GM21423 (cell line): ENCODE measurements around the gene APOBEC2.

Experiments
- ATAC-seq: cut with Tn5 transposase; IDR thresholded peaks from one replicate; pipeline ENCODE4 v1.9.1; 2021; ENCODE audit warnings: mild to moderate bottlenecking, moderate library complexity; ENCODE audit not compliant: unreplicated experiment

APOBEC2 gene

DNA sequence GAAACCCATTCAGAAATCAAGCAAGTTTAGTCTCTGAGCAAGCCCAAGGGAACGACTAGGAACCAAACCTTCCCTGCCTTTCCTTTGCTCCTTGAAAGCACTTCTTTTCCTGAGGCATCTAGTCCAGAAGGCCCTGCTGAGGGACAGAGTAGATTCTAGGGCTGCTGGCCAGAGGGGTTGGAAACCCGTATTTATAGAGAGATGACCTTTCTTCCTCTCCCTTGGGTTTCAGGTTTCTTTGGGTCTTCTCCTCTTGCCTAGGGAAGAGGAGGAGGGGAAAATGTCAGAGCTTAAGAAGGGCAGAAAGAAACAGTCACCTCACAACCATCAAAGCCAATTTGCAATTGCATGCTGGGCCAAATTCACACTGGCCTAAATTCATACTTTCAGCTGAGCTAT lies 5.8 kb downstream of the APOBEC2 start:
- no peak for ATAC-seq

DNA sequence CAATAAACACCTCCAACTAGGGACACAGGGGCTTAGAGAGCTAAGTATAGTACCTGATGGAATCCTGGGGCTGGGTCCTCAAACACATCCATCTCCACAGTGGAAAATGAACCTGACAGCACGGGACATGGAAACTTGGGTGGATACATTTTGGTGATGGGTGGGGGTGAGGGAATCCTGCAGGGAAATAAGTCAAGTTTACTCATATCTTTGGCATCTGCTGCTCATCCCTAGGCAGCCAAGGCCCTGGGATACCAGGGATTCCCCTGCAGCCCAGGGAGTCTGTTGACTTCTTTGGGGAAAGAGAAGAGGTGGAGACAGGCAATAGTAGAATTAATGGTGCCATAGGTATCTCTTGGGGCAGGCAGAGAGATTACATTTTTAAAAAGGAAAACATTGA lies 6.6 kb downstream of the APOBEC2 start:
- ATAC-seq = no peak

DNA sequence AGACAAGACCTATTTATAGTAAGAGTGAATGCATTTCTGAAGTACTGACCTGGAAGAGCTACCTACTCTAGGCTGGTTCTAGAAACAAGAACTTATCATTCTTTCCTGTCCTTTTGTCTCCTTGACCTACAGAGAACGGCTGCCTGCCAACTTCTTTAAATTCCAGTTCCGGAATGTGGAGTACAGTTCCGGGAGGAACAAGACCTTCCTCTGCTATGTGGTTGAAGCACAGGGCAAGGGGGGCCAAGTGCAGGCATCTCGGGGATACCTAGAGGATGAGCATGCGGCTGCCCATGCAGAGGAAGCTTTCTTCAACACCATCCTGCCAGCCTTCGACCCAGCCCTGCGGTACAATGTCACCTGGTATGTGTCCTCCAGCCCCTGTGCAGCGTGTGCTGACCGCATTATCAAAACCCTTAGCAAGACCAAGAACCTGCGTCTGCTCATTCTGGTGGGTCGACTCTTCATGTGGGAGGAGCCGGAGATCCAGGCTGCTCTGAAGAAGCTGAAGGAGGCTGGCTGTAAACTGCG lies 8.3 kb downstream of the APOBEC2 start:
- no peak for ATAC-seq

DNA sequence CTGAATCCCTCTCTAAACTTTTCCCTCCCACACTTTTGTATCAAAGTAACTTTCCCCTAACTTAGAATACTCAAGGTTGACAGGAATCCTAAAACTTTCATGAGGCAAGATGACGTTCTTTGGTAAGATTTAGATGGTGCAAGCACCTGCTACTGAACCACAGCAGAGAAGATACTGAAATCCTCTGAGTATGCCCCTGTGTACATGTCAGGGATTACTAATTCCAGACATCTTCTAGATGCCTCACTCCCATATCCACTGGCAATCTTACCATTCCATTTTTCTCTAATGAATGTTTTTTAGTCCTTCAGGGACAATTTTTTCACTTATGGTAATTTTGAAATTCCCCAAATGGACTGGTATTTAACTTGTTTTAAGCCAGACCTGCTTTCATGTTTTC lies 9.1 kb downstream of the APOBEC2 start:
- no peak for ATAC-seq

DNA sequence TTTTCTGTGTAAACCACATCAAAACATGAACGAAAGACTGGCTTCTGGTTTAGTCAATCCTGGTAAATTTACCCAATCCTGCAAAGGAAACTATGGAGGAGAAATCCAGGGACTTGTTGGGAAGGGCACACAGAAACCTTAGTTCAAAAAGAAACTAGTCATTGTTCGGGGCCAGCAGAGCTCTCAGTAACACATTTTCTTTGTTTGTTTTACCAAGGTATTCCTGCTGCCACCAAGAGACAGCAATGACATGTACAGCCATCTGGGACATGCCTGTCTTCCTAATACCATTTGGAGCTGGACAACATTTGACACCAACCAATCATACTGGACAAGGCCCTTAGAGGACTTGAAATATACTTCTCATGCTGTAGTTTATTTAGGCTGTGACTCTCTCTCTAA lies 10.9 kb downstream of the APOBEC2 start:
- no peak for ATAC-seq

DNA sequence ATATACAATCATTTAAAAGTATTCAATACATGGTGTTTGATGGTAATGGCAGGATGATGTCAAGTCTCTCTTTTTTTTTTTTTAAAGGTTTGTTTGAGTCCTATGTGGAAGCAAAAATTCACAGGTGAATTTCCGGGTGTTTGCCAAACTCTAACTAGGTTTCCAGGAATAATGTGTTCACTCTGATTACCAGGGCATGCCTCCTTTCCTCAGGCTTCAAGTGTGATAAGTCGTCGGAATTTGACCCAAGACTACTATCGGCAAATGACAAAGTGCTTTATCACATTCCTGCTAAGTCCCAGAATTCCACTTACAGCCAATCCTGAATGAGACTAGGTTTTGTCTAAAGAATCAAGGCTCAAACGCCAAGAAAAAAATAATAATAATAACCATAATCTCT lies 11.8 kb downstream of the APOBEC2 start:
- no peak for ATAC-seq

DNA sequence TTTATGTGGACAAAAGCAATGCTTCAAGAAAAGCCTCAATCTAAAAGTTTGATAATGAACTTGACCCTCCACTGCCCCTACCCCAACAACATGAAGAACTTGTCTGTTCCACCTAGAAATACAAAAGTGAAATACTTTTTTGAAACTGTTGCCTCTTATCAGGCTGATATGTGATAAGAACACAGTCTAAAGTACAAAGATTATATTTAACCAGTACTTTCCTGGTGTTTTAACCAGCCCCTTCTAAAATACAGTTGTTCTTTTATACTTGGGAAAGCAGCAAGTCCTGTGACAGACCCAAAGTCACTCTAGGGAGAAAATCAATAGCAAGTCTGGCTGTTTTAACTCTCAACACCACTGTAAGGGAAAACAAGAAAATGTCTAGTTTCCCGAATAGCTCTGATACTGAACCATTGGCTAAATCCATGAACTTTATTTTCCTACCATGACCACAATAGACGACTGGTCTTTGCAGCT lies 12.6 kb downstream of the APOBEC2 start:
- ATAC-seq = no peak

DNA sequence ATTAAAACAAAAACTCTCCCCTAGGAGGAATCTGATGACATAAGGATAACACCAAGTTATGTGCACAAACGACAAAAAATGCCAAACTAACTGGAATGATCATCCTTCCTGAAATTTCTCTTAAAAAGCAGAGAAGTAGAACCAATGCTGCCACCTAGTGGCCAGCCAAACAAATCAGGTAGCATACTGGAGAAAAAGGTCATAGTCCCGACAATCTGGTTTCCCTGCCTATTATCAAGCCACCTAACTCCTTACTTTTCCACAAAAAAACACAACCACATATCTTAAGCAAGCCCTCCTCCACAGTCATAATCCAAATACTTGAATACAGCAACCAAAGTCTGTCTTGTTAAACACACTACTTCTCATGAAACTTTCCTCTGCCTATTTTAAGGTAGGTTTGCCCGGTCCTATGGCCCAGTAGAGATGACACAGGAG lies 13.9 kb downstream of the APOBEC2 start:
- no peak for ATAC-seq

DNA sequence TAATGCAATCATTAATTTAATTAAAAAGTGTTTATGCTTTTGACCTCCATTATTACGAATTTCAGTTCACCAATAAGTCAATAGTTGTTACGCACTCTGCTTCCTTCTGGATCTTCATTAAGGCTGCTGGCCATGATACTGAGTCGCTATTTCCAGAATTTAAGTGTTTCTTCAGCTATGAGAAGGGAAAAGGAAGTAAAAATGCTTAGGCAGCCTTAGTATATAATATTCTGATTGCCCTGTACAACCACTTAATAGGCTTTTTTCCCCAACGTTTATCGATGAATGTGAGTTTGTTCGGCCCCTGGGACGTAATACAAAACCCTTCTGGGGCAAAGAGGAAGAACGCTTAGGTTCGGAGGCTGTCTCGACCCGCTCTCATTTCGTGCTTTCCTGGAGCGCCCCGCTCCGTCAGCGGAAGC lies 18.5 kb downstream of the APOBEC2 start:
- ATAC-seq = no peak

DNA sequence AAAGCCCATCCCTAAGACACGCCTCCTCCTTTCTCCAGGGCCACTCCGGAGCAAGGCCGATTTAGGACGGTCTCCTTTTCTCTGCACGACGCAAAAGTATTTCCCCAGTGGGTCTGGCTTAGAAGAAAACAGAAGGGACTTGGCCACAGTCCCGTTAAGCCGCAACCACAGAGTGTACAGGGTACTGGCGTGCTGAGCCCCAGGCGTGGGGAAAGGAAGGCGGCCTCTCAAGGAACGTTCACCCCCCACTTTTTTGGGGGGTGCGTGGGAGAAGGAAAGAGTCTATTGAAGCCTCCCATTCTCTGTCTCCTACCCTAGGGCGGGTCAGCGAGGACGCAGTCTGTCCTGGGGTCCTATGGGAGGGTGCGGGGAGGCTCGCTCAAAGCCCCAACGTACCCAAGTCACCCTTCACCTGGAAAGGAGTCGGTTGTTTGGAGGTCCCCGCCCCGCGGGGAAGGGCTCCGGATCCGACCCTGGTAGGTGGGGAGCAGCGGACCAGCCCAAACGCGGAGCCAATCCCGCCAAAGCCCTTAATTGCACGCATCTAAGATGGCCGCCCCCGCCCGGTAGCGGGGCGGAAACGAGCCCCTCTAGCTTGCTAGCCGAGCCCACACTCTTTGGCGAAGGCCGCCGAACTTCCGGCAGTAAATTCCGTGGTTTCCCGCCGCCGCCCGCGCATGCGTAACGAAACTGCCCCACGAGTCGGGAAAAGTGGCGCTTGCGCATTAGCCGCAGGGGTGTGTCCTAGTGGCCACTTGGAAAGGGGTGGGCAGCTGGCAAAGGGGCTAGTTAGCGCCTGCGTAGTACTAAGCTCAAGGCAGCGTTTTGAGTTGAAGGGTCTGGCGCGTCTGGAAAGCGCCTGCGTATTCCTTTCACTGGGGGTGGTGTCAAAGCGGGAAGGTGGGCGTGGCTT lies 19.2 kb downstream of the APOBEC2 start, which contains the start of gene OARD1:
Gene OARD1, minus strand, starts transcription at position 434 of the 913 bp plus-strand sequence. CDS start 722 bp downstream, outside the sequence.
- peak; percentile 62 for ATAC-seq

DNA sequence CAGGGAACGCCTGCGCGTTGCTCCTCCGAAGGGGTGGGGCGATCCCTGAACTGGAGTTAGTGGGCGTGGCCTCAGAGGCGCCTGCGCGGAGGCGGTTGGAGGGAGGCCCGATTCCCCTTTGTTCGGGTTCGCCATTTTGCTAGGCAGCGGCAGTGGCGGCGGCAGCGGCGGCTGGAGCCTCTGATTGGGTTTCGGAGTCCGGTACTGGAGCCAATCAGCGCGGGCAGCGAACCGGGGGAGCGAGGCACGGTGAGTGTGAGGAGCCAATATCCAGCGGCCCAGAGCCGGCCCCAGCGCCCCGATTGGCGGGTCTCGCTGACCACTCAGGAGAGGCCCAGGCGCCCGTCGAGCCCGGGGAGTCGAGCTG lies 19.8 kb downstream of the APOBEC2 start, which contains the start of gene NFYA:
Gene NFYA, plus strand, starts transcription at position 139 of the 367 bp plus-strand sequence. CDS start 6,116 bp downstream, outside the sequence.
- peak; percentile 61 for ATAC-seq

DNA sequence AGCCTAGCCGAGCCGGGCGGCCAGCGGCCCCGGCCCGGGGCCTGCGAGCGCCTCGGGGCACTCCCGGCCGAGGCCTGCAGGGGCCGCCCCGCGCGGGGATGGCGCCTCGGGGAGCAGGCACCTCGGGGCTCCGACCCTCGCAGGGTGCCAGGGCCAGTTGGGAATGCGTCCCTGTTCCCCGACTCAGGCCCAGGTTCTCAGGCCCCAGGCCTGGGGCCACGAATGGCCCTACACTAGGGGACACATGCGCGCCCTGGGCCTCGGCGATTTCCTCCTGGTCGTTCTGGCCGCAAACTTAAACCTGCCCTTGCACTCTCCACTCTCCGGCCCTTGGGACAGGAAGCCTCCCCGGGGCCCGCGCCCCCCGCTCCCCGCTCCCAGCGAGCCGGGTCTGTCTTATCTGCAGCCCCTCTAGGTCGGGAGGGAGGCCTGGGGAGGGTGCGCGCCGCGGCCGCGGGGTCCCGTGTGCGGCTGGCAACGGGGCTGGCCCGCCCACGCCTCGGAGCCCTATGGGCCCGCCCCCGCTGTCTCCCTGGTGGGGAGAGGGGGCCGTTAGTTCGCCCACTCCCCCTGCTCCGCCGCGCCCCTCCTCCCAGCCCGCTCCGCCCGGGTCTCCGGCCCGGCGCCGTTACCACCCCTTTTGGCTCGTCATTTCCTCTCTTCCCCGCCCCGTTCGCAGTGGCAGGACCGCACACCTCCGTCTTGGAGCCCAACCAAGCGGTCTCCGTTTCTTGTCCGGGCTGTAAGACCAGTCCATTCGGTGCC lies 20.4 kb downstream of the APOBEC2 start:
- ATAC-seq = peak; percentile 29

DNA sequence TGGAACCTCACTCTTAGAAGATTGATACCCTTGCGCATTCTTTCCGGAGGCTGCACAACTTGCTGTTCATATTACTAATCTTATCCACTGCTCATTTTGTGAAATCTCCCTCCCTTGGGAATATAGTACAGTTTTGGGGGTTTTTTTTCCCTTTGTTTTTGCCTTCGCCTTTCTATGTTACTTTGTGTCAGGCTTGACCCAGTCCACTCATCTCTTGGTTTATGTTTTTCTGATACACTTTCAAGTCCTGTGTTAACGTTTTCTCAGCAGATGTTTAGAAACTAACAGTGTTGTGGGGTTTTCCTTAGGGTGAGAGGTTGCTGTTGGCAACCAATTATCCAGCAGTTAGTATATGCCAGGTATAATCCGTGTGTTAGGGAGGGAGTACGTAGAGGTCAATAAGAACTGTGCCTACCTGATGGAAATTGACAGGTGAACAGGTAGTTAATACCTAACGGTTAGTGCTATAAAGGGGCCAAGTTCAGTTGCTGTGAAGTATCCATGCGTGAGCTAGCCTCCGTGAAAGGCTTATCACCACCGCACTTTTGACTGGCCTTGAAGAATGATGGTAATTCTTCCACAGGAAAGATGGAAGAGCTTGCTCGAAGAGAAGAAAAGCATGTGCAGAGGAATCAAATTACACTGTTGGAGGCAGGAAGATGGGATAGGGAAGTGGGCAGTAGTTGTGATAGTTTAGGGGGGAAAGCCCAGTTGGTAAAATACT lies 21.1 kb downstream of the APOBEC2 start:
- no peak for ATAC-seq

DNA sequence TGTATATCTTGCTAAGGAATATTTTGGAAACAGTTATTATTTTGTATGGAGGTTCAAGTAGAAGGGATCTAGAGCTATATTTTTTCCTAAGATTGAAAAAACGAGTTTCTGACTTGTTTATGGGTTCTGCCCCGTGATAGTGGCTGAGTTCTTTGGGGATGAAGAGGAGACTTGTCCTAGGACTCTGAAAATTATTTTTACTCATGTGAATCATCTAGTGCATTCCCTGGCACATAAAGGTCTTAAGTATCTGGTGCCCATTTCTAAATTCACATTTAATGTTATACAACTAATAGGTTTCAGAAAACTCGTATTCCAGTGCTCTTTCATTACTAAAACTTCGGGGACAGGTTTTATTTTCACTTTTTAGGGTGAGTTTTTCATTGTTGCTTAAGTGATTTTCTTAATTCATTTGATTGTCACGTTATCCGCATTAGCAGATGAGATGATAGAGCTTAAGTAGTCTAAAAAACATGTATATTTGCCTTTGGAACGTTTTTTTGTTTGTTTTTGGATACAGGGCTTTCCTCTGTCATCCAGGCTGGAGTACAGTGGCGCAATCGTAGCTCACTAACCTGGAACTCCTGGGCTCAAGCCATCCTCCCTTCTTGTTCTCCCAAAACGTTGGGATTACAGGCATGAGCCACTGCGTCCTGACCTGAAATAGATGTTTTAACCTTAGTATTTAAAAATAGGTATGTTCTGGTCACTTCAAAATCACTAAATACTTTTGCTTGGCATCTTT lies 21.9 kb downstream of the APOBEC2 start:
- no peak for ATAC-seq

DNA sequence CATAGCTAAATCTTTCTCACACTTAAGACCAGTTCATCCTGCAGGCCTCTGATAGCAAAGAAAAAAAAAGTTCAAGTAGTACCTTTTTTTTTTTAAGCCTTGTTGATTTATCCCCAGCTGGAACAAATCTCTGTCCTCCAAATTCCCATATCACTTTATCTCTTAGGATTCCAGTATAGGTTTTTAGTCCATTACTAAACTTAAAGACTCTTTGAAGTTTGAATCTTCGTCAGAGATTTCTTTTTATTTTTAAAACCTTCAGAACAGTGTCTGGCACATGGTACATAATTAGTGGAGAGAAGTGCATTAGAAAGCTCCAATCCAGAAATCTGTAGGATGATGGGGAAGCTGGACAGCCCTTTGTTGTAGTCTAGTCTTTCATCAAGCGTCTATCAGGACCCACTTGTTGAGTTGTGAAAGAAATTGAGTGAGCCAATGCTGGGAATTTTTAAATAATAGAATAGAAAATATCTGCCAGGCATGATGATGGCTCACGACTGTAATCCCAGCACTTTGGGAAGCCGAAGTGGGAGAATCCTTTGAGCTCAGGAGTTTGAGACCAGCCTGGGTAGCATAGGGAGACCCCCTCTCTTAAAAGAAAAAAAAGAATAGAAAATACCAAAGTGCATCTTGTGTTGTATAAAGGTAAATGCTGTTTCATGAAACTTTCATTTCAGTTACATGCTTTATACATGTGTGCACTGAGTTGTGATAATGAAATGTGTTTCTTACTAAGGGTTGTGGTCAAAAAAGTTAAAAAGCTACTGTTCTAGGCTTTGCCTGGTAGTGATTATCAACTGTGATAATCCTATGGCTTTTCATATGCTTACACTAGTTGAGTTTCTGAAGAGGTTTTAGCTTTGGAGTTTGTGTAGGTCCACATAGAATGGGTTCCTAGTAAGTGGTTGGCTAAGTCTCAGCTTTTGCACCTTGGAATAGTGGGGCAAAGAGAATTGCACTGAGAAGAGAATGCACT lies 22.9 kb downstream of the APOBEC2 start:
- ATAC-seq = no peak

DNA sequence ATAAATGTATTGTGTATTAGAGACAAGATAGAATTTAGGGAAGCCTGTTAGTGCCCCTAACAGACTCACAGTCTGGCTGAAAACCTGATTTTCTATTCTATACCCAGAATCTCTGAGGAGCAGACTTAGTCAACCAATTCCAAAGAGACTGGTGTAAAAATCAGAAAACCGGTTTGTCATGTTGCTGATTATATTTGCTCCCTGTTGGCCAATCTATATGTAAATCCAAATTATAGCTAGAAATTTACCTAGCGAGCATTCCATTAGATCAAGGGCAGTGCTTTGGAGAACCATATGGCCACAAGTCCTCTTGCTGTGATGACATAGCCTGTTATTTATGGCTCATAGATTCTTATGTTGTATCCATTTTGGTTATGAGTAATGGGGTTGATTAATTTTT lies 24.5 kb downstream of the APOBEC2 start:
- ATAC-seq = no peak

DNA sequence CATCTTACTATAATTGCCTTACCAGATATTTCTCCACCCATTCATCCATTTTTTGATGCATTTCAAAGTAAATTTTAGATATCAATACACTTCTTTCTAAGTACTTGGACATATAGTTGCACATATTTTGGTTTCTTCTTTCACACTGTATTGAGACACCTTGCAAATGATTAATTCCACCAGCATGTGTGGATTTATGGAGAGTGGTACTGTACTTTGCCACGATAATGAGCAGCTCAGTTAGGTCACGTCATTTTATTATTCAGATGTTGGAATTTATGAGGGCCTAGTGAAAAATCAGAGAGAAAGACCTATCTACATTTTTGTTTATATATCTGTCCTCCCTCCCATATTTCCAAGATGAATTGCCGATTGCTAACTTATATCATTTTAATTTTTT lies 25.1 kb downstream of the APOBEC2 start:
- ATAC-seq = no peak

DNA sequence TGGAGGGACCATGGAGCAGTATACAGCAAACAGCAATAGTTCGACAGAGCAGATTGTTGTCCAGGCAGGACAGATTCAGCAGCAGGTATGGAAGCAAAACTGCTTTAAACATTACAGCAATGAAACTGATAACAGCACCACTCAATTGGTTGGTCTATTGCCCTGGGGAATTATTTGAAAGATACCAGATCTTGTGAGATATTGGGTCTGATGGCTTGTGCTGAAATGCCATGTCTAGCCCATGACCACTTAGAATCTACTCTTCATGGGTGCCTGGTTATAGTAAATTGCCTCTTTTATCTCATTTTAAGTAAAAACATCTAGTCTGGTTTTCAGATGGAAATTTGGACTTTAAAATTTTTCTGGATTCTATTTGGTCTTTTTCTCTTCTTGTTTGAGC lies 26.1 kb downstream of the APOBEC2 start:
- no peak for ATAC-seq

DNA sequence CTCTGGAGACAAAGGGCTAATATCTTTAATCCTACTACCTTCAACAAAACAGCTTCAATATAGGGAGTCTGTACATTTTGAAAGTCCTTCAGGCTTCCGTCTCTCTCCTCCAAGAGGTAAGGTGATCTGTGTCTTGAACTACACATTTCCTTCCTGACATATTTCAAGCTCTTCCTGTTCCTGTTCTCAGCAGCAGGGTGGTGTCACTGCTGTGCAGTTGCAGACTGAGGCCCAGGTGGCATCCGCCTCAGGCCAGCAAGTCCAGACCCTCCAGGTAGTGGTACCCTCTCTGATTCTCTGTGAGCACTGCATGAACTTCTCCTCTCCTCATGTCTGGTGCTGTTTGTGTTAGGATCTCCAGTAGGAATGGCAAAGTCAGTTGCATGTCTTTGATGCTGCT lies 27.6 kb downstream of the APOBEC2 start:
- ATAC-seq = no peak
